GM19099 (cell line): ENCODE results near the gene DYNLRB2.

Experiments
- POLR2A ChIP-seq: IDR thresholded peaks from 3 replicates; pipeline ENCODE4 v1.6.1; 2011; ENCODE audit warnings: low read depth; ENCODE audit not compliant: insufficient read length; ENCODE audit errors: extremely low read depth

DYNLRB2 gene

GRCh38 chr16:80540516-80541305 lies at the start of gene DYNLRB2:
DYNLRB2 (plus strand) TSS chr16:80540993; CDS start chr16:80541077, 84 bp downstream.
- TF ChIP-seq POLR2A, result peak; percentile 76

- TF ChIP-seq POLR2A, result no peak
Measured at GRCh38 chr16:80500116-80500859, 40.5 kb upstream of the DYNLRB2 start.

- TF ChIP-seq POLR2A, result no peak
Measured at GRCh38 chr16:80500961-80501525, 39.8 kb upstream of the DYNLRB2 start.

GRCh38 chr16:80503107-80503506 lies 37.7 kb upstream of the DYNLRB2 start:
- TF ChIP-seq POLR2A, result no peak

GRCh38 chr16:80507538-80507937 lies 33.3 kb upstream of the DYNLRB2 start:
- TF ChIP-seq POLR2A, result no peak

GRCh38 chr16:80509872-80510271 lies 30.9 kb upstream of the DYNLRB2 start:
- no peak for TF ChIP-seq POLR2A

- TF ChIP-seq POLR2A, result no peak
Measured at GRCh38 chr16:80511824-80512592, 28.8 kb upstream of the DYNLRB2 start.

- TF ChIP-seq POLR2A, result no peak
Measured at GRCh38 chr16:80512593-80512853, 28.3 kb upstream of the DYNLRB2 start.

- TF ChIP-seq POLR2A, result no peak
Measured at GRCh38 chr16:80515374-80515773, 25.4 kb upstream of the DYNLRB2 start.

- no peak for TF ChIP-seq POLR2A
Measured at GRCh38 chr16:80517846-80518245, 22.9 kb upstream of the DYNLRB2 start.

- no peak for TF ChIP-seq POLR2A
Measured at GRCh38 chr16:80518436-80518835, 22.4 kb upstream of the DYNLRB2 start.

GRCh38 chr16:80519189-80519588 lies 21.6 kb upstream of the DYNLRB2 start:
- no peak for TF ChIP-seq POLR2A

- no peak for TF ChIP-seq POLR2A
Measured at GRCh38 chr16:80525420-80525819, 15.4 kb upstream of the DYNLRB2 start.

GRCh38 chr16:80526418-80527061 lies 14.3 kb upstream of the DYNLRB2 start:
- TF ChIP-seq POLR2A, result no peak

- no peak for TF ChIP-seq POLR2A
Measured at GRCh38 chr16:80527297-80527696, 13.5 kb upstream of the DYNLRB2 start.
